ENCODE measurements around the gene B4GALNT4.
"Not testable (repeated sequence)": the region's sequence is repeated elsewhere in the genome, so short reads cannot be mapped to it uniquely, and the experiment has no call there.

B4GALNT4 gene

GRCh38 chr11:394034-394857 lies 24.9 kb downstream of the B4GALNT4 start, which contains the start of gene PKP3:
PKP3 (plus strand) TSS chr11:394209; CDS start chr11:394293, 84 bp downstream.
- DNase-seq: no peak

- no peak for DNase-seq
Measured at GRCh38 chr11:394858-395655, 25.8 kb downstream of the B4GALNT4 start.

- DNase-seq: no peak
Measured at GRCh38 chr11:395866-396265, 26.6 kb downstream of the B4GALNT4 start.

- no peak for DNase-seq
Measured at GRCh38 chr11:396511-396947, 27.2 kb downstream of the B4GALNT4 start.

GRCh38 chr11:396948-397548 lies 27.7 kb downstream of the B4GALNT4 start:
- DNase-seq: no peak

GRCh38 chr11:398826-399225 lies 29.5 kb downstream of the B4GALNT4 start:
- DNase-seq: no peak

- DNase-seq: no peak
Measured at GRCh38 chr11:399731-400211, 30.5 kb downstream of the B4GALNT4 start.

- no peak for DNase-seq
Measured at GRCh38 chr11:400241-400689, 31.0 kb downstream of the B4GALNT4 start.

- not testable (repeated sequence) for DNase-seq
Measured at GRCh38 chr11:401196-401595, 31.9 kb downstream of the B4GALNT4 start.

- DNase-seq: no peak
Measured at GRCh38 chr11:403021-403760, 33.9 kb downstream of the B4GALNT4 start.

- no peak for DNase-seq
Measured at GRCh38 chr11:403761-404431, 34.6 kb downstream of the B4GALNT4 start.

GRCh38 chr11:404551-405264 lies 35.4 kb downstream of the B4GALNT4 start:
- DNase-seq: no peak

- DNase-seq: no peak
Measured at GRCh38 chr11:405323-405953, 36.1 kb downstream of the B4GALNT4 start.

- DNase-seq: no peak
Measured at GRCh38 chr11:405954-406795, 36.9 kb downstream of the B4GALNT4 start.

GRCh38 chr11:406796-407650 lies 37.7 kb downstream of the B4GALNT4 start:
- DNase-seq: no peak

- DNase-seq: no peak
Measured at GRCh38 chr11:407651-408123, 38.4 kb downstream of the B4GALNT4 start.

GRCh38 chr11:408154-409007 lies 39.1 kb downstream of the B4GALNT4 start:
- no peak for DNase-seq

All from NCI-H1092 (cell line).